HEK293 (cell line): ENCODE measurements around the gene CYP27B1.
A peak's percentile ranks its signal among the peaks of the same experiment; 100 is the strongest.

Experiments used
- CTCF ChIP-seq: fragments of 450-650 bp; formaldehyde crosslinking; IDR thresholded peaks from 2 replicates; pipeline ENCODE4 v1.5.1; 2016; ENCODE audit warnings: missing biosample characterization, missing genetic modification characterization
- EGR2 ChIP-seq: fragments of 450-650 bp; formaldehyde crosslinking; IDR thresholded peaks from 2 replicates; pipeline ENCODE4 v1.5.1; 2016; ENCODE audit warnings: low read depth, missing biosample characterization, missing genetic modification characterization
- GLI2 ChIP-seq: fragments of 450-650 bp; formaldehyde crosslinking; IDR thresholded peaks from 2 replicates; pipeline ENCODE4; 2017; ENCODE audit warnings: missing biosample characterization, missing genetic modification characterization, low read depth, borderline replicate concordance
- ZBTB21 ChIP-seq: fragments of 450-650 bp; formaldehyde crosslinking; IDR thresholded peaks from 2 replicates; pipeline ENCODE4 v1.5.1; 2017; ENCODE audit warnings: missing biosample characterization, missing genetic modification characterization
- ZBTB48 ChIP-seq: fragments of 450-650 bp; formaldehyde crosslinking; IDR thresholded peaks from 2 replicates; pipeline ENCODE4 v1.5.1; 2016; ENCODE audit warnings: missing biosample characterization, missing genetic modification characterization
- ZFP37 ChIP-seq: fragments of 450-650 bp; formaldehyde crosslinking; IDR thresholded peaks from 2 replicates; pipeline ENCODE4 v1.5.1; 2016; ENCODE audit warnings: missing biosample characterization, missing genetic modification characterization
- ZNF169 ChIP-seq: fragments of 450-650 bp; formaldehyde crosslinking; IDR thresholded peaks from 2 replicates; pipeline ENCODE4 v1.5.1; 2016; ENCODE audit warnings: missing biosample characterization, missing genetic modification characterization
- ZNF221 ChIP-seq: fragments of 450-650 bp; formaldehyde crosslinking; IDR thresholded peaks from 2 replicates; pipeline ENCODE4 v1.5.1; 2017; ENCODE audit warnings: missing biosample characterization, missing genetic modification characterization, borderline replicate concordance
- ZNF280C ChIP-seq: fragments of 450-650 bp; formaldehyde crosslinking; IDR thresholded peaks from 2 replicates; pipeline ENCODE4 v1.5.1; 2016; ENCODE audit warnings: missing biosample characterization, missing genetic modification characterization
- ZNF416 ChIP-seq: fragments of 450-650 bp; formaldehyde crosslinking; IDR thresholded peaks from 2 replicates; pipeline ENCODE4 v1.5.1; 2016; ENCODE audit warnings: missing biosample characterization, missing genetic modification characterization
- ZNF423 ChIP-seq: fragments of 450-650 bp; formaldehyde crosslinking; IDR thresholded peaks from 2 replicates; pipeline ENCODE4 v1.5.1; 2016; ENCODE audit warnings: missing biosample characterization, missing genetic modification characterization
- ZNF549 ChIP-seq: fragments of 450-650 bp; IDR thresholded peaks from 2 replicates; pipeline ENCODE4 v1.5.1; 2018; ENCODE audit warnings: missing biosample characterization, missing genetic modification characterization, mild to moderate bottlenecking, inconsistent platforms, moderate library complexity
- ZNF654 ChIP-seq: fragments of 450-650 bp; formaldehyde crosslinking; IDR thresholded peaks from 2 replicates; pipeline ENCODE4 v1.5.1; 2016; ENCODE audit warnings: low read depth, missing biosample characterization, missing genetic modification characterization
- TF ChIP-seq, protein P1 (sequence below): fragments of 450-650 bp; formaldehyde crosslinking; IDR thresholded peaks from 2 replicates; pipeline ENCODE4 v1.5.1; 2016; ENCODE audit warnings: missing biosample characterization, missing genetic modification characterization
- TF ChIP-seq, protein P2 (sequence below): fragments of 450-650 bp; formaldehyde crosslinking; IDR thresholded peaks from 2 replicates; pipeline ENCODE4 v1.5.1; 2017; ENCODE audit warnings: missing biosample characterization, missing genetic modification characterization
- TF ChIP-seq, protein P3 (sequence below): fragments of 450-650 bp; formaldehyde crosslinking; IDR thresholded peaks from 2 replicates; pipeline ENCODE4 v1.5.1; 2016; ENCODE audit warnings: missing biosample characterization, missing genetic modification characterization
- TF ChIP-seq, protein P4 (sequence below): fragments of 450-650 bp; formaldehyde crosslinking; conservative IDR thresholded peaks from 2 replicates; pipeline ENCODE4 v1.5.1; 2016; ENCODE audit warnings: low read depth, missing biosample characterization, missing genetic modification characterization
- TF ChIP-seq, protein P5 (sequence below): fragments of 450-650 bp; formaldehyde crosslinking; IDR thresholded peaks from 2 replicates; pipeline ENCODE4 v1.5.1; 2016; ENCODE audit warnings: missing biosample characterization, missing genetic modification characterization
- TF ChIP-seq, protein P6 (sequence below): fragments of 450-650 bp; formaldehyde crosslinking; IDR thresholded peaks from 2 replicates; pipeline ENCODE4 v1.5.1; 2016; ENCODE audit warnings: missing biosample characterization, missing genetic modification characterization, low read depth

Gene CYP27B1

DNA sequence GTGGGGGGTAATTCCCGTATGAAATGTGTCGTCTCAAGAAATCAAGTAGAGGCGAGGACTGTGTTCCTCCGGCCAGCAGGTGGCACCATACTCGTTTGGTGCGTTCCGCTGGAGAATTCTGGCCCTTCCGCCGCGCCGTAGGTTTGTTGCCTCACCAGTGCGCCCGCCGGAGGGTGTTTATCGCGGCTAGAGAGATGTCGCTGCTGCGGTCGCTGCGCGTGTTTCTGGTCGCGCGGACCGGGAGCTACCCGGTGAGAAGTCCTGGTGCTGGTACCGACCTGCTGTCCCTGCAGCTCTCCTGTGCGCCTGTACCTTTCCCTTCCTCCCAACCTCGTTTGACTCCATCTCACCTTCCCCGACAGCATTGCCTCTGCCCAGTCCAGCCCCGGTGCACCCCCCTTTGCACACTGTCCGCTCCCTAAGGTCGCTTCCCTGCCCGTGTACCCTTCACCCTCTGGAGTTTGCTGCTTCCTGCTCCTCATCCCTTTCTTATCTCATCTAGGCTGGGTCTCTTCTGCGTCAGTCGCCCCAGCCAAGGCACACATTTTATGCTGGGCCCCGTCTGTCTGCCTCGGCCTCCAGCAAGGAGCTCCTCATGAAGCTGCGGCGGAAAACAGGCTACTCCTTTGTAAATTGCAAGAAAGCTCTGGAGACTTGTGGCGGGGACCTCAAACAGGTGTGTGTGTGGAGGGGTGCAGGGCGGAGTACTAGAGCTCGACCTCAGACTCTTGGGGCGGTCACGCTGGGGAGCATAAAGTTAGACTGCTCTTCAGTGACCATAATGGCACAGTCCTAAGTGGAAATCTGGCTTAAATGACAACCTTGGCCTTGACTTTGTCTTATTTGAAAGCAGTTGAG lies 16.0 kb upstream of the CYP27B1 start, which contains the start of gene TSFM (continued):
- TF ChIP-seq, protein P1, sequence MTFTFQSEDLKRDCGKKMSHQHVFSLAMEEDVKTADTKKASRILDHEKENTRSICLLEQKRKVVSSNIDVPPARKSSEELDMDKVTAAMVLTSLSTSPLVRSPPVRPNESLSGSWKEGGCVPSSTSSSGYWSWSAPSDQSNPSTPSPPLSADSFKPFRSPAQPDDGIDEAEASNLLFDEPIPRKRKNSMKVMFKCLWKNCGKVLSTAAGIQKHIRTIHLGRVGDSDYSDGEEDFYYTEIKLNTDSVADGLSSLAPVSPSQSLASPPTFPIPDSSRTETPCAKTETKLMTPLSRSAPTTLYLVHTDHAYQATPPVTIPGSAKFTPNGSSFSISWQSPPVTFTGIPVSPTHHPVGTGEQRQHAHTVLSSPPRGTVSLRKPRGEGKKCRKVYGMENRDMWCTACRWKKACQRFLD (tag by site-specific recombination), result no peak
- peak; percentile 97 for TF ChIP-seq CTCF
- TF ChIP-seq ZNF654 (tag by site-specific recombination), result peak; percentile 80
- TF ChIP-seq ZNF416, result 0 out of 2 replicates have a peak, but pooled peaks have one; percentile 47
- no peak for TF ChIP-seq ZNF423 (tag by site-specific recombination)
- TF ChIP-seq GLI2, result no peak; the same call in 1 of the 2 replicates
- peak; percentile 93 for TF ChIP-seq ZBTB48
- TF ChIP-seq, protein P2, sequence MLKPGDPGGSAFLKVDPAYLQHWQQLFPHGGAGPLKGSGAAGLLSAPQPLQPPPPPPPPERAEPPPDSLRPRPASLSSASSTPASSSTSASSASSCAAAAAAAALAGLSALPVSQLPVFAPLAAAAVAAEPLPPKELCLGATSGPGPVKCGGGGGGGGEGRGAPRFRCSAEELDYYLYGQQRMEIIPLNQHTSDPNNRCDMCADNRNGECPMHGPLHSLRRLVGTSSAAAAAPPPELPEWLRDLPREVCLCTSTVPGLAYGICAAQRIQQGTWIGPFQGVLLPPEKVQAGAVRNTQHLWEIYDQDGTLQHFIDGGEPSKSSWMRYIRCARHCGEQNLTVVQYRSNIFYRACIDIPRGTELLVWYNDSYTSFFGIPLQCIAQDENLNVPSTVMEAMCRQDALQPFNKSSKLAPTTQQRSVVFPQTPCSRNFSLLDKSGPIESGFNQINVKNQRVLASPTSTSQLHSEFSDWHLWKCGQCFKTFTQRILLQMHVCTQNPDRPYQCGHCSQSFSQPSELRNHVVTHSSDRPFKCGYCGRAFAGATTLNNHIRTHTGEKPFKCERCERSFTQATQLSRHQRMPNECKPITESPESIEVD (tag by site-specific recombination), result no peak
- TF ChIP-seq, protein P3, sequence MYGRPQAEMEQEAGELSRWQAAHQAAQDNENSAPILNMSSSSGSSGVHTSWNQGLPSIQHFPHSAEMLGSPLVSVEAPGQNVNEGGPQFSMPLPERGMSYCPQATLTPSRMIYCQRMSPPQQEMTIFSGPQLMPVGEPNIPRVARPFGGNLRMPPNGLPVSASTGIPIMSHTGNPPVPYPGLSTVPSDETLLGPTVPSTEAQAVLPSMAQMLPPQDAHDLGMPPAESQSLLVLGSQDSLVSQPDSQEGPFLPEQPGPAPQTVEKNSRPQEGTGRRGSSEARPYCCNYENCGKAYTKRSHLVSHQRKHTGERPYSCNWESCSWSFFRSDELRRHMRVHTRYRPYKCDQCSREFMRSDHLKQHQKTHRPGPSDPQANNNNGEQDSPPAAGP (tag by site-specific recombination), result peak; percentile 92
- TF ChIP-seq EGR2 (tag by site-specific recombination), result no peak
- peak; percentile 76 for TF ChIP-seq ZBTB21 (tag by site-specific recombination)
- TF ChIP-seq ZNF221 (tag by site-specific recombination), result no peak
- peak; percentile 96 for TF ChIP-seq ZFP37 (tag by site-specific recombination)
- TF ChIP-seq, protein P4, sequence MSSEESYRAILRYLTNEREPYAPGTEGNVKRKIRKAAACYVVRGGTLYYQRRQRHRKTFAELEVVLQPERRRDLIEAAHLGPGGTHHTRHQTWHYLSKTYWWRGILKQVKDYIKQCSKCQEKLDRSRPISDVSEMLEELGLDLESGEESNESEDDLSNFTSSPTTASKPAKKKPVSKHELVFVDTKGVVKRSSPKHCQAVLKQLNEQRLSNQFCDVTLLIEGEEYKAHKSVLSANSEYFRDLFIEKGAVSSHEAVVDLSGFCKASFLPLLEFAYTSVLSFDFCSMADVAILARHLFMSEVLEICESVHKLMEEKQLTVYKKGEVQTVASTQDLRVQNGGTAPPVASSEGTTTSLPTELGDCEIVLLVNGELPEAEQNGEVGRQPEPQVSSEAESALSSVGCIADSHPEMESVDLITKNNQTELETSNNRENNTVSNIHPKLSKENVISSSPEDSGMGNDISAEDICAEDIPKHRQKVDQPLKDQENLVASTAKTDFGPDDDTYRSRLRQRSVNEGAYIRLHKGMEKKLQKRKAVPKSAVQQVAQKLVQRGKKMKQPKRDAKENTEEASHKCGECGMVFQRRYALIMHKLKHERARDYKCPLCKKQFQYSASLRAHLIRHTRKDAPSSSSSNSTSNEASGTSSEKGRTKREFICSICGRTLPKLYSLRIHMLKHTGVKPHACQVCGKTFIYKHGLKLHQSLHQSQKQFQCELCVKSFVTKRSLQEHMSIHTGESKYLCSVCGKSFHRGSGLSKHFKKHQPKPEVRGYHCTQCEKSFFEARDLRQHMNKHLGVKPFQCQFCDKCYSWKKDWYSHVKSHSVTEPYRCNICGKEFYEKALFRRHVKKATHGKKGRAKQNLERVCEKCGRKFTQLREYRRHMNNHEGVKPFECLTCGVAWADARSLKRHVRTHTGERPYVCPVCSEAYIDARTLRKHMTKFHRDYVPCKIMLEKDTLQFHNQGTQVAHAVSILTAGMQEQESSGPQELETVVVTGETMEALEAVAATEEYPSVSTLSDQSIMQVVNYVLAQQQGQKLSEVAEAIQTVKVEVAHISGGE (tag by site-specific recombination), result peak; percentile 93
- TF ChIP-seq ZNF169 (tag by site-specific recombination), result no peak
- TF ChIP-seq ZNF280C (tag by site-specific recombination), result no peak
- TF ChIP-seq, protein P5, sequence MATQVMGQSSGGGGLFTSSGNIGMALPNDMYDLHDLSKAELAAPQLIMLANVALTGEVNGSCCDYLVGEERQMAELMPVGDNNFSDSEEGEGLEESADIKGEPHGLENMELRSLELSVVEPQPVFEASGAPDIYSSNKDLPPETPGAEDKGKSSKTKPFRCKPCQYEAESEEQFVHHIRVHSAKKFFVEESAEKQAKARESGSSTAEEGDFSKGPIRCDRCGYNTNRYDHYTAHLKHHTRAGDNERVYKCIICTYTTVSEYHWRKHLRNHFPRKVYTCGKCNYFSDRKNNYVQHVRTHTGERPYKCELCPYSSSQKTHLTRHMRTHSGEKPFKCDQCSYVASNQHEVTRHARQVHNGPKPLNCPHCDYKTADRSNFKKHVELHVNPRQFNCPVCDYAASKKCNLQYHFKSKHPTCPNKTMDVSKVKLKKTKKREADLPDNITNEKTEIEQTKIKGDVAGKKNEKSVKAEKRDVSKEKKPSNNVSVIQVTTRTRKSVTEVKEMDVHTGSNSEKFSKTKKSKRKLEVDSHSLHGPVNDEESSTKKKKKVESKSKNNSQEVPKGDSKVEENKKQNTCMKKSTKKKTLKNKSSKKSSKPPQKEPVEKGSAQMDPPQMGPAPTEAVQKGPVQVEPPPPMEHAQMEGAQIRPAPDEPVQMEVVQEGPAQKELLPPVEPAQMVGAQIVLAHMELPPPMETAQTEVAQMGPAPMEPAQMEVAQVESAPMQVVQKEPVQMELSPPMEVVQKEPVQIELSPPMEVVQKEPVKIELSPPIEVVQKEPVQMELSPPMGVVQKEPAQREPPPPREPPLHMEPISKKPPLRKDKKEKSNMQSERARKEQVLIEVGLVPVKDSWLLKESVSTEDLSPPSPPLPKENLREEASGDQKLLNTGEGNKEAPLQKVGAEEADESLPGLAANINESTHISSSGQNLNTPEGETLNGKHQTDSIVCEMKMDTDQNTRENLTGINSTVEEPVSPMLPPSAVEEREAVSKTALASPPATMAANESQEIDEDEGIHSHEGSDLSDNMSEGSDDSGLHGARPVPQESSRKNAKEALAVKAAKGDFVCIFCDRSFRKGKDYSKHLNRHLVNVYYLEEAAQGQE, result peak; percentile 63
- TF ChIP-seq ZNF549 (tag by site-specific recombination), result no peak
- TF ChIP-seq, protein P6, sequence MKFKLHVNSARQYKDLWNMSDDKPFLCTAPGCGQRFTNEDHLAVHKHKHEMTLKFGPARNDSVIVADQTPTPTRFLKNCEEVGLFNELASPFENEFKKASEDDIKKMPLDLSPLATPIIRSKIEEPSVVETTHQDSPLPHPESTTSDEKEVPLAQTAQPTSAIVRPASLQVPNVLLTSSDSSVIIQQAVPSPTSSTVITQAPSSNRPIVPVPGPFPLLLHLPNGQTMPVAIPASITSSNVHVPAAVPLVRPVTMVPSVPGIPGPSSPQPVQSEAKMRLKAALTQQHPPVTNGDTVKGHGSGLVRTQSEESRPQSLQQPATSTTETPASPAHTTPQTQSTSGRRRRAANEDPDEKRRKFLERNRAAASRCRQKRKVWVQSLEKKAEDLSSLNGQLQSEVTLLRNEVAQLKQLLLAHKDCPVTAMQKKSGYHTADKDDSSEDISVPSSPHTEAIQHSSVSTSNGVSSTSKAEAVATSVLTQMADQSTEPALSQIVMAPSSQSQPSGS (tag by site-specific recombination), result no peak
